ENCODE data around the gene CTCFL. TPM values are rescaled to one million over a fixed set of nuclear protein-coding genes. Genes with fewer than 3 reads are reported as not detected.

Gene CTCFL
- total RNA-seq, 4 donors from 2014 or later, result not detected

GRCh38 chr20:57450931-57451330 is 74.0 kb downstream of the CTCFL start:
- Histone ChIP-seq H3K4me3 (no peak overlapping the region), H3K27ac (replicated peaks in 1 of 4) (peak overlapping the region; percentile 64 to 95 (median 70)), H3K27me3 (no peaks in the 10 kb centered on the region), H3K9me3 (peaks cover 0 to 4% (median 2%) of the 10 kb centered on the region in 4 donors), H3K4me1 (peaks cover 24 to 51% (median 34%) of the 10 kb centered on the region in 4 donors), H3K36me3 (no peaks in the 10 kb centered on the region)
- 40% methylated on average over 3 of the region's 13 CpGs for WGBS
- TF ChIP-seq POLR2A (IDR thresholded peaks at IDR 0.05; ENCODE audit: low read depth) (no peak), EP300 (IDR thresholded peaks at IDR 0.05) (no peak), POLR2AphosphoS5 (IDR thresholded peaks at IDR 0.05) (no peak)
- TF ChIP-seq, protein P1, sequence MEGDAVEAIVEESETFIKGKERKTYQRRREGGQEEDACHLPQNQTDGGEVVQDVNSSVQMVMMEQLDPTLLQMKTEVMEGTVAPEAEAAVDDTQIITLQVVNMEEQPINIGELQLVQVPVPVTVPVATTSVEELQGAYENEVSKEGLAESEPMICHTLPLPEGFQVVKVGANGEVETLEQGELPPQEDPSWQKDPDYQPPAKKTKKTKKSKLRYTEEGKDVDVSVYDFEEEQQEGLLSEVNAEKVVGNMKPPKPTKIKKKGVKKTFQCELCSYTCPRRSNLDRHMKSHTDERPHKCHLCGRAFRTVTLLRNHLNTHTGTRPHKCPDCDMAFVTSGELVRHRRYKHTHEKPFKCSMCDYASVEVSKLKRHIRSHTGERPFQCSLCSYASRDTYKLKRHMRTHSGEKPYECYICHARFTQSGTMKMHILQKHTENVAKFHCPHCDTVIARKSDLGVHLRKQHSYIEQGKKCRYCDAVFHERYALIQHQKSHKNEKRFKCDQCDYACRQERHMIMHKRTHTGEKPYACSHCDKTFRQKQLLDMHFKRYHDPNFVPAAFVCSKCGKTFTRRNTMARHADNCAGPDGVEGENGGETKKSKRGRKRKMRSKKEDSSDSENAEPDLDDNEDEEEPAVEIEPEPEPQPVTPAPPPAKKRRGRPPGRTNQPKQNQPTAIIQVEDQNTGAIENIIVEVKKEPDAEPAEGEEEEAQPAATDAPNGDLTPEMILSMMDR (IDR thresholded peaks at IDR 0.05), result no peak
- no peak for DNase-seq (ENCODE audit: extremely low spot score)
- intact Hi-C loops (cut with DNase I), result no loop called here

DNA sequence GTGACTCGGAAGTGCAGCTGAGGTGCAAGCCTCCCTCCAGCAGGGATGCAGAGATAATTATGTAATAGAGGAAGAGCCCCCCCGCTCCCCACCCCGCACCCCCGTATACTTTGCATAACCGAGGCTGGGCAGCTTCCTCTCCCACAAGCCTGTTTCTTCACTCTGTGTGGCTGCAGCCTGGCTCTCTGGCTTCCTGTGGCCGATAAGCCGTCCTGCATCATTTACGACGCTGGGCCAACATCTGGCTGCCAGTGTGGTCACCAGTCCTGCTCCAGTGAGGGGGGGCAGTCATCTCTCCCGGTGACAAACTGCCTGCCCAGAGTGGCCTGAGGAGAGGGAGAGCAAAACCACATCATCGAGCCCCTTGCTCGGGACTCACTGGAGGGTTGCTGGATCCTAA is 74.5 kb downstream of the CTCFL start:
- peak overlapping the region; percentile 64 to 95 (median 70) for H3K27ac ChIP-seq (replicated peaks in 1 of 4)
- peaks cover 24 to 57% (median 39%) of the 10 kb centered on the region in 4 donors for H3K4me1 ChIP-seq
- no peaks in the 10 kb centered on the region for H3K36me3 ChIP-seq
- TF ChIP-seq POLR2AphosphoS5 (IDR thresholded peaks at IDR 0.05), result no peak
- TF ChIP-seq, protein P1 (IDR thresholded peaks at IDR 0.05), result no peak
- no peak for TF ChIP-seq POLR2A (IDR thresholded peaks at IDR 0.05; ENCODE audit: low read depth)
- no peak for TF ChIP-seq EP300 (IDR thresholded peaks at IDR 0.05)
- DNase-seq (ENCODE audit: extremely low spot score), result no peak
- intact Hi-C loops (cut with DNase I), result no loop called here
- H3K9me3 ChIP-seq, result peaks cover 0 to 5% (median 2%) of the 10 kb centered on the region in 4 donors
- no peak overlapping the region for H3K4me3 ChIP-seq
- WGBS, result 7% methylated on average over 5 of the region's 12 CpGs
- H3K27me3 ChIP-seq, result no peaks in the 10 kb centered on the region

GRCh38 chr20:57449398-57450354 is 75.3 kb downstream of the CTCFL start:
- H3K4me3 ChIP-seq, result no peak overlapping the region
- H3K36me3 ChIP-seq, result no peaks in the 10 kb centered on the region
- no peaks in the 10 kb centered on the region for H3K27me3 ChIP-seq
- intact Hi-C loops (cut with DNase I), result no loop called here
- TF ChIP-seq POLR2AphosphoS5 (IDR thresholded peaks at IDR 0.05) (no peak), EP300 (IDR thresholded peaks at IDR 0.05) (no peak), POLR2A (IDR thresholded peaks at IDR 0.05; ENCODE audit: low read depth) (no peak)
- TF ChIP-seq, protein P1 (IDR thresholded peaks at IDR 0.05), result no peak
- 70% methylated on average over 14 of the region's 14 CpGs for WGBS
- H3K4me1 ChIP-seq, result peaks cover 30 to 64% (median 46%) of the 10 kb centered on the region in 4 donors
- DNase-seq (ENCODE audit: extremely low spot score), result no peak
- H3K9me3 ChIP-seq, result peaks cover 0 to 5% (median 2%) of the 10 kb centered on the region in 4 donors
- H3K27ac ChIP-seq (replicated peaks in 1 of 4), result peak overlapping the region; percentile 64 to 95 (median 70)

DNA sequence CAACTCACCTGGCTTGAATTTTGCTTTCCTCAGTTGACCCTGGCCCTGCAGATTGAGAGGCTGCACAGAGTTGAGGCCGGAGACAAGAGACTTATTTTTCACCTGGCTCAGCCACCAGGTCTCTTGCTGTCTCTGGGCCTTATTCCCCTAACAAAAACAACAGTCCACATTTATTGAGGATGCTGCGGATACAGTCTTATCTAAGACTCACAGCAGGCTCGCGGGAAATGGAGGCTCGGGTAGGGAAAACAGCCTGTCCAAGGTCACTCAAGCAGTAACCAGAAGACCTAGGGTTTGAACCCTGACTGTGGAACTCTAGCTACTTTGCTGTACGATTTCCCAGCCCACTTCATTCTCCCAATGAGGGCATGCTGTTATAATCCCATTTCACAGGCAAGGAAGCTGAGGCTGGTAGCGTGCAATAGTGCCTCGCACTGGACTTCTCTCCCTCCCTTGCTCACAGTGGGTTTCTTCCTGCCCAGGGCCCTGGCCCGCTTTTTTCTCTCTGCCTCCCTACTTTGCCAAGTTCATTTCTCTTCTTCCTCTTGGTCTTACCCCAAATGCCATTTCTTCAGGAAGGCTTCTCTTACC is 76.1 kb downstream of the CTCFL start:
- H3K27ac ChIP-seq (replicated peaks in 1 of 4), result peak overlapping the region in 3 of 4 donors; percentile 66 to 95 (median 74)
- intact Hi-C loops (cut with DNase I), result no loop called here
- no peak for DNase-seq (ENCODE audit: extremely low spot score)
- 91% methylated on average over 9 of the region's 9 CpGs for WGBS
- peaks cover 0 to 5% (median 2%) of the 10 kb centered on the region in 4 donors for H3K9me3 ChIP-seq
- no peaks in the 10 kb centered on the region for H3K27me3 ChIP-seq
- H3K4me1 ChIP-seq, result peaks cover 35 to 72% (median 54%) of the 10 kb centered on the region in 4 donors
- H3K36me3 ChIP-seq, result no peaks in the 10 kb centered on the region
- H3K4me3 ChIP-seq, result no peak overlapping the region
- TF ChIP-seq EP300 (IDR thresholded peaks at IDR 0.05), result no peak
- TF ChIP-seq, protein P1 (IDR thresholded peaks at IDR 0.05), result no peak
- TF ChIP-seq POLR2A (IDR thresholded peaks at IDR 0.05; ENCODE audit: low read depth), result no peak
- TF ChIP-seq POLR2AphosphoS5 (IDR thresholded peaks at IDR 0.05), result no peak

Other genes with a start within 250 kb of the CTCFL start
- gene SPO11, start 195.3 kb downstream of the CTCFL start, total RNA-seq, result not detected
- gene RAE1, start 173.9 kb downstream of the CTCFL start, total RNA-seq, result 10 to 100 TPM; 15.0 to 24.1 (median 21.5) TPM
- gene RBM38, start 133.7 kb downstream of the CTCFL start, total RNA-seq, result 100 to 1,000 TPM in 2 of 4 donors, 10 to 100 TPM in 2; 67.6 to 203 (median 139) TPM
- gene PCK1, start 36.0 kb upstream of the CTCFL start, total RNA-seq, result under 1 TPM in 3 of 4 donors, not detected in 1; under 0.01 to 0.63 (median 0.06) TPM
- gene ZBP1, start 95.3 kb upstream of the CTCFL start, total RNA-seq, result under 1 TPM in 2 of 4 donors, not detected in 2; 0.33 to 0.75 TPM
- gene PMEPA1, start 184.9 kb upstream of the CTCFL start, total RNA-seq, result 10 to 100 TPM; 10.4 to 37.8 (median 17.4) TPM

Data from esophagus muscularis mucosa (tissue), 4 donors.